Measurements from ENCODE around the gene PSTPIP1. TPM values are rescaled to one million over a fixed set of nuclear protein-coding genes. Genes with fewer than 3 reads are reported as not detected.

The PSTPIP1 gene
- total and polyA plus RNA-seq, 2 of the 8 experiments (the other 6 are each of a cell fraction or from before 2014, with no cell fraction given): 1.6 to 1.8 TPM

GRCh38 chr15:77026501-77027110 is 31.7 kb downstream of the PSTPIP1 start:
- Histone ChIP-seq H3K27me3 (replicated peaks in 1 of 4; ENCODE audit: control insufficient read depth in 3 of 4, extremely low read depth in 1 of 4, insufficient read depth in 3 of 4, low read length in 3 of 4) (peaks cover 0 to 7% (median 0%) of the 10 kb centered on the region in 4 experiments; a peak in 4 of 7 replicates), H2BK120ac (replicated peaks; ENCODE audit: low read depth, low read length) (no peak overlapping the region), H4K20me1 (replicated peaks in 1 of 2; ENCODE audit: control insufficient read depth in 1 of 2, insufficient read depth in 2 of 2, low read length in 2 of 2) (no peaks in the 10 kb centered on the region), H3K4me3 (ENCODE audit: extremely low read depth in 1 of 4, insufficient read depth in 2 of 4, low read depth in 3 of 4, low read length in 4 of 4) (no peak overlapping the region), H3K79me2 (ENCODE audit: control insufficient read depth in 1 of 2, insufficient read depth in 2 of 2, low read length in 2 of 2) (no peaks in the 10 kb centered on the region), H3K79me1 (ENCODE audit: low read depth, low read length) (no peaks in the 10 kb centered on the region), H3K27ac (ENCODE audit: low read depth, low read length) (no peak overlapping the region), H2BK12ac (ENCODE audit: low read depth, low read length) (peak overlapping the region; percentile 84; the same call in 1 of the 2 replicates), H2BK5ac (ENCODE audit: low read depth, low read length) (no peak overlapping the region), H3K4ac (replicated peaks; ENCODE audit: insufficient read length, low read depth, low read length) (no peak overlapping the region), H4K91ac (replicated peaks; ENCODE audit: insufficient read length, low read length) (no peak overlapping the region), H2AFZ (ENCODE audit: low read length) (no peak overlapping the region), H3K36me3 (ENCODE audit: control insufficient read depth in 2 of 4, insufficient read depth in 4 of 4, low read length in 3 of 4) (no peaks in the 10 kb centered on the region), H3K4me2 (ENCODE audit: insufficient read depth in 1 of 2, low read depth in 2 of 2, low read length in 2 of 2) (no peak overlapping the region; a peak in 1 of 4 replicates), H3K23ac (ENCODE audit: insufficient read length) (no peak overlapping the region), H3K9me3 (ENCODE audit: insufficient read depth in 2 of 2, low read depth in 1 of 2, low read length in 1 of 2) (no peaks in the 10 kb centered on the region), H2BK20ac (ENCODE audit: low read length) (no peak overlapping the region), H3K18ac (ENCODE audit: extremely low read depth, low read length) (no peak overlapping the region), H4K5ac (ENCODE audit: insufficient read length, low read depth, low read length) (no peak overlapping the region), H3K4me1 (replicated peaks in 1 of 4; ENCODE audit: control insufficient read depth in 3 of 4, insufficient read depth in 4 of 4, low read length in 3 of 4) (peaks cover 0 to 24% (median 8%) of the 10 kb centered on the region in 4 experiments; a peak in 5 of 7 replicates), H3K23me2 (ENCODE audit: low read depth, low read length) (peaks cover 4% of the 10 kb centered on the region; the same call in 1 of the 2 replicates), H3K56ac (replicated peaks; ENCODE audit: insufficient read length, low read depth, low read length) (no peak overlapping the region), H2AK5ac (ENCODE audit: low read depth, low read length) (0 out of 2 replicates have a peak overlapping the region, but pooled peaks have one; percentile 65), H2BK15ac (ENCODE audit: low read length) (peak overlapping the region; percentile 97), H3K14ac (ENCODE audit: insufficient read length) (no peak overlapping the region), H4K8ac (ENCODE audit: extremely low read depth, insufficient read depth, low read length) (peak overlapping the region; percentile 32; the same call in 1 of the 2 replicates), H3K9ac (replicated peaks in 1 of 4; ENCODE audit: extremely low read depth in 1 of 4, low read depth in 3 of 4, low read length in 3 of 4) (no peak overlapping the region)
- no peak for FAIRE-seq
- TF ChIP-seq SRF (IDR thresholded peaks at IDR 0.05; ENCODE audit: low read depth, low read length): no peak
- TF ChIP-seq GABPA (IDR thresholded peaks at IDR 0.05; ENCODE audit: borderline replicate concordance, insufficient read depth, low read length): no peak
- no peak for TF ChIP-seq NANOG (IDR thresholded peaks at IDR 0.05; ENCODE audit: insufficient read depth, low read depth, low read length, poor library complexity, severe bottlenecking)
- TF ChIP-seq TBP (IDR thresholded peaks at IDR 0.05; ENCODE audit: low read depth, low read length): no peak
- TF ChIP-seq MAX (IDR thresholded peaks at IDR 0.05): no peak
- 94% methylated on average over 12 of the region's 12 CpGs; no CpG with 5 or more reads in 1 of the 2 experiments for WGBS, 2 experiments (ENCODE audit: extremely low coverage in 1 of 2, insufficient coverage in 1 of 2, insufficient read length in 1 of 2, insufficient replicate concordance in 2 of 2, low coverage in 1 of 2, low lambda C conversion rate in 2 of 2, missing lambda C conversion rate in 1 of 2)
- CTCF ChIA-PET (ENCODE audit: partially characterized antibody): interaction anchor here (0.8 to 5.8 kb wide), 9 partner anchors 8 to 607 kb away, joined by 3 to 77 read pairs (median 4); no protein-coding TSS in a partner anchor
- POLR2A ChIA-PET (ENCODE audit: partially characterized antibody): no interaction called here
- peak in 1 of 2 experiments; percentile 44 for DNase-seq (ENCODE audit: low read depth in 1 of 2, low spot score in 2 of 2)
